Erythroblast (primary cell): ENCODE results near the gene C2orf80.

Experiments used
- GATA1 ChIP-seq: IDR thresholded peaks from 2 replicates; pipeline ENCODE4 v1.6.1; 2011; ENCODE audit warnings: low read depth, mild to moderate bottlenecking, control low read depth, low read length, moderate library complexity
- POLR2A ChIP-seq: IDR thresholded peaks from 2 replicates; pipeline ENCODE4 v1.6.1; 2011; ENCODE audit warnings: mild to moderate bottlenecking, low read length

DNA sequence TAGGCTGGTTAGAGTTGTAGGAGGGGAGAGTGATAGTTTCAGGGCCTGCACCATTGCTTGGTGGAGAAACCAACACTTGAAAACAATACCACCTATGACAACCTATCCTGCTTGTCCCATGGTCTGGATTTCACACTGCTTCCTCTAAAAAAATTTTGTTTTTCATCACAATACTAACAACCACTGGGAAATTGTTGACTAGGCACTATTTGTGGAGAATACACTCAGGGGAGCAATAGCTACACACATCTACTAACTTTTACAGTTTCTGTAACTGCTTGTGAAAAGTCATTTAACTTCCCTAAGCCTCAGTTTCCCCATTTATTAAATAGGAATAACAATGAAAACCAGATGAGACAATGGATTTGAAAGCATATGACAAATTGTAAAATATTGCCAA, 39.7 kb downstream of the C2orf80 start:
- TF ChIP-seq POLR2A (no peak), GATA1 (no peak)
